Prostate gland (tissue), 2 donors: ENCODE results near the gene FCMR.

Source experiments
- POLR2A ChIP-seq: fragments of 450-650 bp; IDR thresholded peaks from one replicate; pipeline ENCODE4 v1.6.1; 2016; ENCODE audit warnings: antibody characterized with exemption, mild to moderate bottlenecking
- TF ChIP-seq, protein P1 (sequence below), 4 experiments: fragments of 200-600 bp in 2 of 4; fragments of 450-650 bp in 2 of 4; sonication (generic) in 2 of 4; IDR thresholded peaks; 1 replicate in 3 of 4; 2 replicates in 1 of 4; pipeline ENCODE4 v1.5.1; 2016 to 2019; ENCODE audit warnings: antibody characterized with exemption in 4 of 4, mild to moderate bottlenecking in 2 of 4, moderate library complexity in 2 of 4

DNA sequence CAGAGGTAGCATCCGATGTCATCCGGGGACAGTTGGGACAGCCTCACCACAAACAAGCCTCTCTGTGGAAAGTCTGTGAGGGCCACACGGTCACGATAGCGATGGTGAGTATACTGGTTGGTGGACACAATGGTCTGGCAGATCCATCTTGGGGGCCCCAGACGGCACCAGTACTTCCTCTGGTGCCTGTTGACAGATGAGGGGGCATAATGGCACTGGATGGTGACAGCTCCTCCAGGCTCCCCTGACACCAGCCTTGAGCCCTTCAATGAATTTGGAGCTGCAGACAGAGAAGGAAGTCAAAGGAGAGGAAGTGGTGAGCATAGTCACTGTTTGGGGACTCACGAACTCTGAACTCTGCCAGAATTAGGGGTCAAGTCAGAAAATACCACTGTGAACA, 40.5 kb upstream of the FCMR start:
- TF ChIP-seq, protein P1, sequence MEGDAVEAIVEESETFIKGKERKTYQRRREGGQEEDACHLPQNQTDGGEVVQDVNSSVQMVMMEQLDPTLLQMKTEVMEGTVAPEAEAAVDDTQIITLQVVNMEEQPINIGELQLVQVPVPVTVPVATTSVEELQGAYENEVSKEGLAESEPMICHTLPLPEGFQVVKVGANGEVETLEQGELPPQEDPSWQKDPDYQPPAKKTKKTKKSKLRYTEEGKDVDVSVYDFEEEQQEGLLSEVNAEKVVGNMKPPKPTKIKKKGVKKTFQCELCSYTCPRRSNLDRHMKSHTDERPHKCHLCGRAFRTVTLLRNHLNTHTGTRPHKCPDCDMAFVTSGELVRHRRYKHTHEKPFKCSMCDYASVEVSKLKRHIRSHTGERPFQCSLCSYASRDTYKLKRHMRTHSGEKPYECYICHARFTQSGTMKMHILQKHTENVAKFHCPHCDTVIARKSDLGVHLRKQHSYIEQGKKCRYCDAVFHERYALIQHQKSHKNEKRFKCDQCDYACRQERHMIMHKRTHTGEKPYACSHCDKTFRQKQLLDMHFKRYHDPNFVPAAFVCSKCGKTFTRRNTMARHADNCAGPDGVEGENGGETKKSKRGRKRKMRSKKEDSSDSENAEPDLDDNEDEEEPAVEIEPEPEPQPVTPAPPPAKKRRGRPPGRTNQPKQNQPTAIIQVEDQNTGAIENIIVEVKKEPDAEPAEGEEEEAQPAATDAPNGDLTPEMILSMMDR (IDR thresholded peaks at IDR 0.05): no peak
- no peak for TF ChIP-seq POLR2A
